Endothelial cell of umbilical vein (primary cell): ENCODE measurements around the gene TSEN2. TPM values are rescaled to one million over a fixed set of nuclear protein-coding genes. Genes with fewer than 3 reads are reported as not detected.

ENCODE experiments used
- BruUV-seq: library from RNA; stranded (reverse); fragments of 400-500 nt; replicated peaks from 2 replicates; lab custom pipeline; 2021; lab: Mats Ljungman, UMichigan
- CTCF ChIA-PET: fragments of 300-600, 350-600 bp; sonication (Branson Sonifier 250); formaldehyde crosslinking; loops from one replicate; lab custom pipeline; 2021; ENCODE audit warnings: antibody characterized with exemption, inconsistent platforms; lab: Charles Lee
- POLR2A ChIA-PET: fragments of 300-600, 350-600 bp; sonication (Branson Sonifier 250); formaldehyde crosslinking; loops from one replicate; lab custom pipeline; 2021; ENCODE audit warnings: antibody characterized with exemption, inconsistent platforms; lab: Charles Lee
- DNase-seq: peaks from one replicate; pipeline ENCODE4 v3.0.0-alpha.2; 2011; ENCODE audit warnings: low read depth, low spot score
- FAIRE-seq: peaks from 2 replicates; lab custom pipeline; 2011; peaks lifted over from hg19 to GRCh38; lab: Jason Lieb, UNC
- H2AFZ ChIP-seq: 2 replicates; pipeline ENCODE4 v1.6.0; 2012; ENCODE audit warnings: low read depth, low read length, control low read depth, inconsistent platforms
- H3K27ac ChIP-seq: 2 replicates; pipeline ENCODE4 v1.5.1; 2011; ENCODE audit warnings: low read depth, mild to moderate bottlenecking, control low read depth, low read length, moderate library complexity; ENCODE audit not compliant: insufficient read depth
- H3K27me3 ChIP-seq, 2 experiments: 2 replicates each; pipeline versions ENCODE4 v1.6.0 to v1.6.1; 2011; ENCODE audit warnings: low read length in 2 of 2, mixed read lengths in 1 of 2; ENCODE audit not compliant: control insufficient read depth in 2 of 2, insufficient read depth in 2 of 2
- H3K36me3 ChIP-seq, 2 experiments: 2 replicates in 1 of 2; 3 replicates in 1 of 2; pipeline ENCODE4 v1.5.1; 2011; ENCODE audit warnings: low read length in 2 of 2, mild to moderate bottlenecking in 1 of 2, moderate library complexity in 1 of 2; ENCODE audit not compliant: control insufficient read depth in 2 of 2, insufficient read depth in 2 of 2; ENCODE audit errors: extremely low read depth in 1 of 2
- H3K4me1 ChIP-seq: 3 replicates; pipeline ENCODE4 v1.5.1; 2011; ENCODE audit warnings: mild to moderate bottlenecking, low read length; ENCODE audit not compliant: control insufficient read depth, insufficient read depth; ENCODE audit errors: extremely low read depth
- H3K4me2 ChIP-seq: 2 replicates; pipeline ENCODE4 v1.6.1; 2011; ENCODE audit warnings: low read length, control low read depth, mixed read lengths; ENCODE audit not compliant: insufficient read depth
- H3K4me3 ChIP-seq, 3 experiments: fragments of 200-600 bp in 1 of 3; sonication (generic), shearing (Covaris generic) in 1 of 3; replicated peaks in 1 of 3; 2 replicates each; pipeline ENCODE4 v1.5.1; 2011 to 2016; ENCODE audit warnings: control low read depth in 3 of 3, low read length in 3 of 3, mild to moderate bottlenecking in 2 of 3, inconsistent platforms in 1 of 3, low read depth in 1 of 3, moderate library complexity in 1 of 3; ENCODE audit not compliant: insufficient read depth in 1 of 3
- H3K79me2 ChIP-seq: 2 replicates; pipeline ENCODE4 v1.6.0; 2012; ENCODE audit warnings: low read length, inconsistent platforms; ENCODE audit not compliant: control insufficient read depth, insufficient read depth
- H3K9ac ChIP-seq: replicated peaks from 2 replicates; pipeline ENCODE3; 2011; ENCODE audit warnings: low read length, control low read depth; ENCODE audit not compliant: insufficient read depth; ENCODE audit errors: extremely low read depth
- H3K9me1 ChIP-seq: replicated peaks from 3 replicates; pipeline ENCODE4 v1.6.0; 2011; ENCODE audit warnings: mild to moderate bottlenecking, low read length; ENCODE audit not compliant: control insufficient read depth, insufficient read depth; ENCODE audit errors: extremely low read depth
- H3K9me3 ChIP-seq: replicated peaks from 2 replicates; pipeline ENCODE4 v1.5.1; 2012; ENCODE audit warnings: low read length, inconsistent platforms; ENCODE audit not compliant: control insufficient read depth, insufficient read depth
- H4K20me1 ChIP-seq: replicated peaks from 2 replicates; pipeline ENCODE3; 2011; ENCODE audit warnings: mild to moderate bottlenecking, low read length; ENCODE audit not compliant: control insufficient read depth, insufficient read depth; ENCODE audit errors: extremely low read depth
- EZH2 ChIP-seq: IDR thresholded peaks from 2 replicates; pipeline ENCODE4 v1.6.1; 2012; ENCODE audit warnings: borderline replicate concordance, low read depth, mild to moderate bottlenecking, moderate library complexity, low read length, inconsistent platforms; ENCODE audit not compliant: severe bottlenecking
- MAX ChIP-seq: IDR thresholded peaks from 2 replicates; pipeline ENCODE4 v1.6.1; 2011; ENCODE audit not compliant: insufficient read depth, insufficient read length
- MYC ChIP-seq: IDR thresholded peaks from one replicate; pipeline ENCODE4 v1.6.1; 2011; ENCODE audit warnings: mild to moderate bottlenecking, low read depth, low read length
- dilution Hi-C: fragments of 300-500 bp; cut with MboI; formaldehyde crosslinking; loops from one replicate; pipeline ENCODE4 v1.15.0; 2019; ENCODE audit warnings: low sequenced_read_pairs; ENCODE audit not compliant: extremely low pct_ligation_motif_present
- intact Hi-C: fragments of 100-400 bp; cut with micrococcal nuclease; formaldehyde crosslinking; loops from one replicate; pipeline ENCODE4 v1.10.0; 2022
- polyA plus RNA-seq, 4 experiments: library from polyadenylated mRNA; depleted of rRNA in 3 of 4; stranded (reverse) in 3 of 4; unstranded in 1 of 4; fragments of >200 nt; gene quantifications; 2 replicates each; pipeline versions ENCODE4 v1.2.1 to v1.2.3, GENCODE V29; 2011 to 2012; ENCODE audit warnings: missing spikeins in 1 of 4
- total RNA-seq: library from RNA; stranded (reverse); gene quantifications from 2 replicates; pipeline ENCODE4 v1.2.3, GENCODE V29; 2021
- TF ChIP-seq, protein P1 (sequence below), 2 donors: IDR thresholded peaks; 1 replicate in 1 of 2; 2 replicates in 1 of 2; pipeline ENCODE4 v1.5.1; 2011; ENCODE audit warnings: low read length in 2 of 2, mild to moderate bottlenecking in 2 of 2, moderate library complexity in 2 of 2, control low read depth in 1 of 2, inconsistent platforms in 1 of 2, low read depth in 1 of 2; ENCODE audit not compliant: insufficient read depth in 1 of 2; ENCODE audit errors: extremely low read depth in 1 of 2

TSEN2 gene
- total and polyA plus RNA-seq, 2 donors (not counting 3 experiments of a cell fraction or from before 2014, with no cell fraction given): 8.3 to 12.1 TPM

GRCh38 chr3:12495749-12496452 lies 11.6 kb downstream of the TSEN2 start:
- Histone ChIP-seq H3K27ac (no peak overlapping the region), H3K4me1 (no peaks in the 10 kb centered on the region), H3K9me1 (no peaks in the 10 kb centered on the region), H3K4me2 (no peak overlapping the region), H3K36me3 (peaks cover 0 to 15% of the 10 kb centered on the region in 2 experiments), H3K9me3 (no peaks in the 10 kb centered on the region), H3K9ac (no peak overlapping the region), H2AFZ (no peak overlapping the region), H4K20me1 (no peaks in the 10 kb centered on the region), H3K27me3 (no peaks in the 10 kb centered on the region), H3K4me3 (no peak overlapping the region), H3K79me2 (no peaks in the 10 kb centered on the region)
- ChIA-PET POLR2A (interaction anchor here (1.4 kb wide), 1 partner anchor 12 kb away, joined by 4 read pairs; no protein-coding TSS in a partner anchor), CTCF (interaction anchor here (0.6 to 1.9 kb wide), 4 partner anchors 8 to 360 kb away, joined by 3 to 8 read pairs (median 4); partner anchors contain the start of genes MKRN2OS and TSEN2)
- dilution Hi-C loops (no loop called here), intact Hi-C loops (no loop called here)
- BruUV-seq: no TSS peak
- FAIRE-seq (peak; percentile 43), DNase-seq (no peak)
- no peak for TF ChIP-seq MAX
- TF ChIP-seq, protein P1, sequence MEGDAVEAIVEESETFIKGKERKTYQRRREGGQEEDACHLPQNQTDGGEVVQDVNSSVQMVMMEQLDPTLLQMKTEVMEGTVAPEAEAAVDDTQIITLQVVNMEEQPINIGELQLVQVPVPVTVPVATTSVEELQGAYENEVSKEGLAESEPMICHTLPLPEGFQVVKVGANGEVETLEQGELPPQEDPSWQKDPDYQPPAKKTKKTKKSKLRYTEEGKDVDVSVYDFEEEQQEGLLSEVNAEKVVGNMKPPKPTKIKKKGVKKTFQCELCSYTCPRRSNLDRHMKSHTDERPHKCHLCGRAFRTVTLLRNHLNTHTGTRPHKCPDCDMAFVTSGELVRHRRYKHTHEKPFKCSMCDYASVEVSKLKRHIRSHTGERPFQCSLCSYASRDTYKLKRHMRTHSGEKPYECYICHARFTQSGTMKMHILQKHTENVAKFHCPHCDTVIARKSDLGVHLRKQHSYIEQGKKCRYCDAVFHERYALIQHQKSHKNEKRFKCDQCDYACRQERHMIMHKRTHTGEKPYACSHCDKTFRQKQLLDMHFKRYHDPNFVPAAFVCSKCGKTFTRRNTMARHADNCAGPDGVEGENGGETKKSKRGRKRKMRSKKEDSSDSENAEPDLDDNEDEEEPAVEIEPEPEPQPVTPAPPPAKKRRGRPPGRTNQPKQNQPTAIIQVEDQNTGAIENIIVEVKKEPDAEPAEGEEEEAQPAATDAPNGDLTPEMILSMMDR (IDR thresholded peaks at IDR 0.05; ENCODE audit: extremely low read depth in 1 of 2, insufficient read depth in 1 of 2, low read depth in 1 of 2, low read length in 2 of 2): peak in 1 of 2 donors; percentile 18
- TF ChIP-seq EZH2: no peak

DNA sequence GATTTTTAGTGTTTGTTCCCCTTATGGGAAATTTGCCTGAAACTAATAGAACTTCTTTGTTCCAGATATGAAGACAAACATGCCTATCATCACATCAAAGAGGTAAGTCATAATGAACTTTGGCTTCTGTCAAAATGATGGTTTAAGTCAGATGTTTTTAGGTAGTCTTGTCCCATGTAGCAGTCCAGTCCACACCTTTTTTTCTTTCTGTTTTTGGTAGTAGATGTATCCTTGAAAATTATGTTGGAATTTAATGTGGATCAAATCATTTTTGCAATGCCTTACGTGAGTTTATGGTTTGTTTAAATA lies 12.1 kb downstream of the TSEN2 start:
- Histone ChIP-seq H3K9me3 (no peaks in the 10 kb centered on the region), H3K36me3 (peaks cover 0 to 15% of the 10 kb centered on the region in 2 experiments), H3K27me3 (no peaks in the 10 kb centered on the region), H3K4me3 (no peak overlapping the region), H3K79me2 (no peaks in the 10 kb centered on the region), H3K4me1 (no peaks in the 10 kb centered on the region), H4K20me1 (no peaks in the 10 kb centered on the region), H2AFZ (no peak overlapping the region), H3K27ac (no peak overlapping the region), H3K4me2 (no peak overlapping the region), H3K9me1 (no peaks in the 10 kb centered on the region), H3K9ac (no peak overlapping the region)
- dilution Hi-C loops (no loop called here), intact Hi-C loops (no loop called here)
- CTCF ChIA-PET: interaction anchor here (0.6 to 1.9 kb wide), 3 partner anchors 8 to 49 kb away, joined by 3 to 8 read pairs (median 5); partner anchors contain the start of genes MKRN2OS and TSEN2
- DNase-seq: no peak
- POLR2A ChIA-PET: no interaction called here
- TF ChIP-seq, protein P1 (IDR thresholded peaks at IDR 0.05; ENCODE audit: extremely low read depth in 1 of 2, insufficient read depth in 1 of 2, low read depth in 1 of 2, low read length in 2 of 2): no peak
- TF ChIP-seq MYC: no peak
- no peak for FAIRE-seq
- no TSS peak for BruUV-seq
